Subcutaneous abdominal adipose tissue (tissue), 5 donors: ENCODE measurements around the gene PDIA4.
"Not testable (repeated sequence)": the region's sequence is repeated elsewhere in the genome, so short reads cannot be mapped to it uniquely, and the experiment has no call there.

Source experiments
- H3K27ac ChIP-seq: one replicate; pipeline ENCODE4 v1.7.0; 2013; ENCODE audit warnings: low read depth, mild to moderate bottlenecking, inconsistent platforms, low read length, moderate library complexity
- H3K27me3 ChIP-seq, 5 donors: one replicate each; pipeline ENCODE4 v1.7.0; 2013; ENCODE audit warnings: low read length in 5 of 5, inconsistent platforms in 1 of 5; ENCODE audit not compliant: control insufficient read depth in 5 of 5, insufficient read depth in 4 of 5
- H3K36me3 ChIP-seq, 5 donors: one replicate each; pipeline ENCODE4 v1.7.0; 2013; ENCODE audit warnings: low read length in 5 of 5; ENCODE audit not compliant: control insufficient read depth in 5 of 5, insufficient read depth in 5 of 5
- H3K4me1 ChIP-seq, 5 donors: one replicate each; pipeline ENCODE4 v1.7.0; 2013; ENCODE audit warnings: low read length in 5 of 5, mild to moderate bottlenecking in 3 of 5, moderate library complexity in 1 of 5; ENCODE audit not compliant: control insufficient read depth in 5 of 5, insufficient read depth in 5 of 5
- H3K4me3 ChIP-seq, 5 donors: one replicate each; pipeline ENCODE4 v1.7.0; 2013; ENCODE audit warnings: low read length in 5 of 5, low read depth in 1 of 5
- H3K9ac ChIP-seq, 5 donors: one replicate each; pipeline ENCODE4 v1.7.0; 2013; ENCODE audit warnings: low read length in 5 of 5, mild to moderate bottlenecking in 4 of 5, moderate library complexity in 3 of 5
- H3K9me3 ChIP-seq, 5 donors: one replicate each; pipeline ENCODE4 v1.7.0; 2013; ENCODE audit warnings: low read length in 5 of 5; ENCODE audit not compliant: control insufficient read depth in 5 of 5
- donor health status: healthy.
- donor health status: healthy.
- donor health status: healthy.
- donor health status: healthy.
- donor health status: healthy.

PDIA4 gene

GRCh38 chr7:149020483-149020882, 7.8 kb downstream of the PDIA4 start:
- H3K27me3 ChIP-seq = no peaks in the 10 kb centered on the region
- H3K9me3 ChIP-seq = no peaks in the 10 kb centered on the region
- H3K4me1 ChIP-seq = peaks cover 0 to 5% (median 0%) of the 10 kb centered on the region in 5 donors
- no peak overlapping the region for H3K27ac ChIP-seq
- H3K9ac ChIP-seq = no peak overlapping the region
- no peak overlapping the region for H3K4me3 ChIP-seq
- peaks cover 0 to 36% (median 31%) of the 10 kb centered on the region in 5 donors for H3K36me3 ChIP-seq

- H3K27ac ChIP-seq = no peak overlapping the region
- H3K27me3 ChIP-seq = no peaks in the 10 kb centered on the region
- H3K9me3 ChIP-seq = no peaks in the 10 kb centered on the region
- H3K9ac ChIP-seq = no peak overlapping the region
- peaks cover 0 to 69% (median 63%) of the 10 kb centered on the region in 5 donors for H3K36me3 ChIP-seq
- H3K4me3 ChIP-seq = no peak overlapping the region
- no peaks in the 10 kb centered on the region for H3K4me1 ChIP-seq
These were observed 11.4 kb downstream of the PDIA4 start for GRCh38 chr7:149016876-149017275.

GRCh38 chr7:149014309-149014708, 14.0 kb downstream of the PDIA4 start:
- Histone ChIP-seq H3K9me3 (no peaks in the 10 kb centered on the region), H3K4me1 (no peaks in the 10 kb centered on the region), H3K9ac (no peak overlapping the region), H3K27ac (no peak overlapping the region), H3K27me3 (no peaks in the 10 kb centered on the region), H3K36me3 (peaks cover 0 to 86% (median 79%) of the 10 kb centered on the region in 5 donors), H3K4me3 (no peak overlapping the region)

GRCh38 chr7:149013876-149014275, 14.4 kb downstream of the PDIA4 start:
- peaks cover 0 to 86% (median 76%) of the 10 kb centered on the region in 5 donors for H3K36me3 ChIP-seq

GRCh38 chr7:149012730-149013129, 15.6 kb downstream of the PDIA4 start:
- peaks cover 0 to 88% (median 74%) of the 10 kb centered on the region in 5 donors for H3K36me3 ChIP-seq
- H3K27ac ChIP-seq = not testable (repeated sequence)

More at GRCh38 chr7:149013876-149014275, 14.4 kb downstream of the PDIA4 start:
- H3K9ac ChIP-seq = no peak overlapping the region
- no peak overlapping the region for H3K27ac ChIP-seq
- H3K27me3 ChIP-seq = no peaks in the 10 kb centered on the region
- H3K9me3 ChIP-seq = no peaks in the 10 kb centered on the region
- no peaks in the 10 kb centered on the region for H3K4me1 ChIP-seq
- no peak overlapping the region for H3K4me3 ChIP-seq

GRCh38 chr7:149011491-149011890, 16.8 kb downstream of the PDIA4 start:
- Histone ChIP-seq H3K9me3 (no peaks in the 10 kb centered on the region), H3K27ac (no peak overlapping the region), H3K27me3 (no peaks in the 10 kb centered on the region), H3K4me3 (no peak overlapping the region), H3K4me1 (no peaks in the 10 kb centered on the region), H3K9ac (no peak overlapping the region), H3K36me3 (peaks cover 0 to 93% (median 79%) of the 10 kb centered on the region in 5 donors)

More at GRCh38 chr7:149012730-149013129, 15.6 kb downstream of the PDIA4 start:
- H3K9me3 ChIP-seq, H3K9ac ChIP-seq, H3K27me3 ChIP-seq, H3K4me3 ChIP-seq, H3K4me1 ChIP-seq: not testable (repeated sequence)

- no peaks in the 10 kb centered on the region for H3K4me1 ChIP-seq
- peaks cover 0 to 91% (median 79%) of the 10 kb centered on the region in 5 donors for H3K36me3 ChIP-seq
- H3K27ac ChIP-seq = no peak overlapping the region
- no peak overlapping the region for H3K4me3 ChIP-seq
- no peaks in the 10 kb centered on the region for H3K27me3 ChIP-seq
- H3K9me3 ChIP-seq = no peaks in the 10 kb centered on the region
- H3K9ac ChIP-seq = no peak overlapping the region
These were observed 17.9 kb downstream of the PDIA4 start for GRCh38 chr7:149010451-149010850.

GRCh38 chr7:149009527-149009926, 18.8 kb downstream of the PDIA4 start:
- H3K27ac ChIP-seq = no peak overlapping the region
- H3K9me3 ChIP-seq = no peaks in the 10 kb centered on the region
- H3K36me3 ChIP-seq = peaks cover 0 to 90% (median 77%) of the 10 kb centered on the region in 5 donors

GRCh38 chr7:149007611-149008010, 20.7 kb downstream of the PDIA4 start:
- Histone ChIP-seq H3K27ac (no peak overlapping the region), H3K27me3 (no peaks in the 10 kb centered on the region), H3K9ac (peak overlapping the region in 1 of 5 donors; percentile 22), H3K4me3 (no peak overlapping the region), H3K9me3 (no peaks in the 10 kb centered on the region), H3K36me3 (peaks cover 0 to 92% (median 80%) of the 10 kb centered on the region in 5 donors), H3K4me1 (no peaks in the 10 kb centered on the region)

More at GRCh38 chr7:149009527-149009926, 18.8 kb downstream of the PDIA4 start:
- H3K27me3 ChIP-seq = no peaks in the 10 kb centered on the region
- H3K4me1 ChIP-seq = no peaks in the 10 kb centered on the region
- H3K4me3 ChIP-seq = no peak overlapping the region
- no peak overlapping the region for H3K9ac ChIP-seq

GRCh38 chr7:149007146-149007545, 21.2 kb downstream of the PDIA4 start:
- Histone ChIP-seq H3K27ac (no peak overlapping the region), H3K36me3 (peaks cover 0 to 91% (median 78%) of the 10 kb centered on the region in 5 donors), H3K4me3 (no peak overlapping the region), H3K9me3 (no peaks in the 10 kb centered on the region), H3K4me1 (no peaks in the 10 kb centered on the region), H3K9ac (no peak overlapping the region), H3K27me3 (no peaks in the 10 kb centered on the region)
